HG02678 (cell line): ENCODE results near the gene SCMH1.

Experiments
- ATAC-seq: cut with Tn5 transposase; IDR thresholded peaks from one replicate; pipeline ENCODE4 v1.9.1; 2021; ENCODE audit warnings: mild to moderate bottlenecking, moderate library complexity; ENCODE audit not compliant: unreplicated experiment

Gene SCMH1

DNA sequence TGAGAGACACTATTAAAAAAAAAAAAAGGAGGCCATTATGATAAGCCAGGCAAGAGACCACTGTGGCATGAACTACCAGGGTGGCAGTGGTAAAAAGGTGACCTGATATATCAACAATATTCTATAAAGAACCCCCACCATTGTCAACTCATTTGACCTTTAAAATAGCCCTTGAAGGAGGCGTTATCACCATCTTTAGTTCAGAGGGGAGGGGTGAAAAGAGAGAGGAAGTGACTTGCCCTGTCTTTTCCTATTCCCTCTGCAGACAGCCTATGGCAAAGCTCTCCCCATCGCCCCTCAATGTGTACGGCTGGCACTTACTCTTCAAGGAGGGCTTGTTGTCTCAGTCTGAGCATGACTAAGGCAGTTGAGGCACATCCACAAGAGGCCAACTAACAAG, 208.8 kb downstream of the SCMH1 start:
- no peak for ATAC-seq

DNA sequence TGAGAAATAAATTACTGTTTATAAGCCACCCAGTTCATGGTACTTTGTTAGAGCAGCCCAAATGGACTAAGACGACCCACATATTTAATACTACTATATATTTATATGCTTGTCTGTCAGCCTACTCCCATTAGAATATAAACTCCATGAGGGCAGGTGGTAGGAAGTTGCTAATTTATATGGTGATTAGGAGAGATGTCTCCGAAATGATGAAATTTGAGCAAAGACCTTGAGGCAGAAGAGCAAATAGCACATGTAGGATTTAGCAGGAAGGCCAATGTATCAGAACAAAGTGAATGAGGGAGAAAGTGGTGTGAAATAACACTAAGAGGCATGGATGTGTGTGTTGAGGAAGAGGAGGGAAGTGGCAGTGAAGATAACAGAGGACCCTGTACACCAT, 210.0 kb downstream of the SCMH1 start:
- ATAC-seq: no peak

- no peak for ATAC-seq
These were observed 211.1 kb downstream of the SCMH1 start for GRCh38 chr1:41030872-41031616.

DNA sequence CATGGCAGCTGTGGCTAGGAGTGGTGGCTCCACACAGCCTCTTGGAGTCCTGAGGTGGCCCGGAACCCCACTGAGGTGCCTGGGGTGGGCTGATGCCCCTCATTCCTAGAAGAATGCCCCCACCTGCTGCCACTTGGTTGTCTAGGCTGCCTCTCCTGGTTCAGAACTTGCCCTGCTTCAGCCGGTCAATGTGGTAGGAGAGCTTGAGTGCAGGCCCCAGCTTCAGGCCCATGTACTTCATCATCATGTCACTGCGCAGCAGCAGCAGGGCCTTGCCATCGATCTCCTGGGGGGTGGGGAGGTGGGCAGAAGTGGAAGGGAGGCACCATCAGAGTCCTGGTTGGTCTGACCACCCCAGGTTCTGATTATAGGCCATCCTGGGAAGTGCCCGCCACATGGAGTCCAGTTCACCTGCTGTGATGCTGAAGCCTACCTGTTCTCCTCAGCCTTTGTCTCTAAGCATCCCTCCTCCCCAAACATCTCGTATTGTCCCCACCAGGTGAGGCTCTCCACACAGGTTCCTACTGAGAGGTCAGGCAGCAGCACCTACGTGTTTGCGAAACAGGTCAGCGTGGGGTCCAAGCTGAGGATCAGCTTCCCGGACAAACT, 214.0 kb downstream of the SCMH1 start:
- ATAC-seq: no peak

DNA sequence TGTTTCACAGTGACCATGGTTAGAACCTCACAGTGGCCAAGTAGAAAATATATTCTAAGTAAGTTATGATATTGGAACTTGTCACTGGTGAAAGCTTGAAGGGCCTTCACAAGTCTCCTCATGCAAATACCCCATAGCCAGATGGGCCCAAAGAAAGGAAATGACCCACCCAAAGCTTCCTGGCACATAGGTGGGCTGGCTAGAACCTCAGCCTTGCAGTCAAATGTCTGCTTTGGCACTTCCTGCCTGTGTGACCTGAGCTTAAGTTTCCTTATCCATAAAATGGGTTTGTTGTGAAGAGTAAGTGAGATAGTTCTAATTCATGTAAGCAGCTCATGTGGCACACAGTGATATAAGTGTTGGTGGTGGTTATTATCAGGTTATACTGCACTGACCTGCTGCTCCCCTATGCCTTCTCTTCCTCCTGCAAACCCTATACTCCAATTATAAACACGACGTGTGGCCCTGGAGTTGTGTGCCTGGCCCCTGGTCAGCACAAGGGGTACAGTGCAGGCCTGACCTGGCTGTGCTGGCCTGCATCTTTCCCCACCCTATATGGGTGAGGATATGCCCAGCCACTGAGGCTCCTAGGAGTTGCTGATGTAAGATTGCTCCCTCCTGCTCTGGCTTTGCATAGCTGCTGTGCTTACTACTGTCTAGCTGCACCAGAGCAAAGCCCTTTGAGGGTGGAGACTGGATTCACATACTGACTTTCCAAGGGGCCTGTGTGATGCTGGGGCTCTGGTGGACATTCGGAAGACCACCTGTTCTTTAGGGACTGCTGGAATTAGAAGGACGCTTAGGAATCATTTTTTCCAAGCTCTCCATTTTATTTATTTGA, 215.9 kb downstream of the SCMH1 start:
- ATAC-seq: no peak

GRCh38 chr1:41024953-41025352, 217.2 kb downstream of the SCMH1 start:
- no peak for ATAC-seq

DNA sequence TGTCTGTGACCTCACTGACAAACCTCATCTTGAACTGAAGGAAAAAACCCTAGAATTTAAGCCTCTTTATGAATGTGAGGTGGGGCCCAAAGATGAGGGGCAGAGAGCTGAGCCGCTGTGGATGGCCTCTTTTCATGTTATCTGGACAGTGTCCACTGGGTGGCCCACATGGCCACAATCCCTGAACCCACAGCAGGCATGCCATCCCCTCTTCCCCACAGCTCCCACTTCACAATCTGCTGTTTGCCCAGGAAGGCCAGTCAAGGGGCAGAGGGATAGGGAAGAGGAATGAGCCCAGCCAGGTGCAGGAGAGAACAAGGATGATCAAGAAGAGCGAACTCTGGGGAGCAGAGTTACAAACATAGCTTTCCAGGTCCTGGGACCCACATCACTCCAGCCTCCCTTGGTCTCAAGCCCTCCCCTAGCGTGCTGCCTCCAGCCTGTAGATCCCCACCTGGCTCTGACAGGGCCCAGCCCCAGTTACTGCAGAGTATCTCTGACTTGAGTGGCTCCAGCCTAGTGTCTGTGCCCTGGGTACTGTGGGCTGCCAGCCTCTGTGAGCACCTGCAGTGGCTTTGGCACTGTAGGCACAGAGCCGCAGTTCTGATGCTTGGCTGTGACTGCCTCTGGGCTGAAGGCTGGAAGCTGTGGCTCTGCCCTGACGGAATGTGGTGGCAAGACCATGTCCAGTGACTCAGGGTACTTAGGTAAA, 218.7 kb downstream of the SCMH1 start:
- ATAC-seq: no peak

GRCh38 chr1:41022424-41022823, 219.7 kb downstream of the SCMH1 start:
- ATAC-seq: no peak

- ATAC-seq: no peak
These were observed 220.4 kb downstream of the SCMH1 start, which contains the start of gene SLFNL1 for GRCh38 chr1:41021526-41022308. Gene SLFNL1, minus strand, starts transcription at chr1:41021725. Its CDS starts 1,065 bp downstream, at chr1:41020660.

GRCh38 chr1:41020654-41021053, 221.5 kb downstream of the SCMH1 start:
- no peak for ATAC-seq

DNA sequence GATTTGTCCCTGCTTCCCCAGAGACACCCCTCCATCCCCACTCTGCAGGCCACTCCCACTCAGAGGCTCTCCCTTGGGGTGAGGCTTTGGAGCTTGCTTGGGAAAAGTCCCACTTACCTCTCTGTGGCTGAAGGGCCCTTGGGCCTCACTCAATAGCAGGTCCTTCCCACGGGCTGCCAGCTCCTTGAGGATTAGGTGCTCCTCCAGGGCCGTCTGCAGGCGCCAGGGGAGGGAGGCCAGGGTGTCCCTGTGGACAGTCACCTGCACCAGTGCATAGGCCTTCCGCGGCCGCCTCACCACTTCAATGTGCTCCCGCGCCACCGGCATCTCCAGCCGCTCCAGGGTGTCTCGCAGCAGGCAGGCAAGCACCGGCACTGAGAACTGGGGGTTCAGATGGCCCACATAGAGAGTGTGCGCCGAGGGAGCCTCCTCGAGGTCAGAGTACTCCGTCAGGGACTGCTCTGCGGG, 222.0 kb downstream of the SCMH1 start:
- ATAC-seq: no peak

DNA sequence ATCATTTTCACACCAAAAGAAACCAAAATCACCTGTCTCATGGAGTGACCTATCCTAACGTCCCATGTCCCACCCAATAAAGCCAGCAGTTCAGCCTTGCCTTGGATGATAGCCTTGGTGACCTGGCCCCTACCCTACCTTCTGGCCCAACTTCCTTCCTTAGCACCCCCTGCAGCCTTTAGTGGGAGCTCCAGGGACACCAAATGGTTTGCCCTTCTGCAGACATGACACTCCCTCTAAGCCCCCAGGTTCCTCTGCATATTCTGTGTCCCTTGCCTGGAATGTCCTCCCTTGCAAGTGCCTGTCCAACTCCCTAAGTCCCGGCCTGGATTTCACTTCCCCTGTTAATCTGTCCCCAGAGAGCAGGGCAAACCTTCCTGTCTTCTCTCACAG, 222.8 kb downstream of the SCMH1 start:
- no peak for ATAC-seq

- no peak for ATAC-seq
These were observed 224.1 kb downstream of the SCMH1 start for GRCh38 chr1:41018018-41018410.

GRCh38 chr1:41017141-41018017, 224.7 kb downstream of the SCMH1 start:
- ATAC-seq: no peak

DNA sequence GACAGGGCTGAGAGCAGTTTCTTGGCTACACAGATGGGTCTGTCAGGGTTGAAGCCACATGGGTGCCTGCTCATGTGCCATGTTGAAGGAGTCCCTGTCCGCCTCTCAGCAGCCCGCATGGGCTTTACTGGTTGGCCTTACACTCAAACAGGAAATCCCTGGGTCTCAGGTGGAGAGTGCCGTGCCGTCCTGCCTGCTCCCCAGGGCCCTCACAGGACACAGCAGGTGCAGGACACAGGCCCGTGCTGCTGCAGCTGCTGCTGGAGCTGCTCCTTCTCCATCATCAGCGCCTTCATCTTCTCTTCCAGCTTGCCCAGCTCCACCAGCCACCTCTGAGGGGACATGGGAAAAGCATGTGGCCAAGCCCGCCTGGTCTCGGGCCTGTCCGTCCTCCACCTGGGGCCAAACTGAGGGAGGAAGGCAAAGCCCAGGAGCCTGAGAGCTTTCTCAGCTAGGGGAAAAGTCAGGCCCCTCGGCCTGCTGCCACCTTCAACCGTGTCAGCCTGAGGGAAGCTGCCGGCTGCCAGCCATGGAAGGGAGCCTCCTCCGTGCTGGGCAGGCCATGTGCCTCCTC, 226.1 kb downstream of the SCMH1 start:
- ATAC-seq: no peak

DNA sequence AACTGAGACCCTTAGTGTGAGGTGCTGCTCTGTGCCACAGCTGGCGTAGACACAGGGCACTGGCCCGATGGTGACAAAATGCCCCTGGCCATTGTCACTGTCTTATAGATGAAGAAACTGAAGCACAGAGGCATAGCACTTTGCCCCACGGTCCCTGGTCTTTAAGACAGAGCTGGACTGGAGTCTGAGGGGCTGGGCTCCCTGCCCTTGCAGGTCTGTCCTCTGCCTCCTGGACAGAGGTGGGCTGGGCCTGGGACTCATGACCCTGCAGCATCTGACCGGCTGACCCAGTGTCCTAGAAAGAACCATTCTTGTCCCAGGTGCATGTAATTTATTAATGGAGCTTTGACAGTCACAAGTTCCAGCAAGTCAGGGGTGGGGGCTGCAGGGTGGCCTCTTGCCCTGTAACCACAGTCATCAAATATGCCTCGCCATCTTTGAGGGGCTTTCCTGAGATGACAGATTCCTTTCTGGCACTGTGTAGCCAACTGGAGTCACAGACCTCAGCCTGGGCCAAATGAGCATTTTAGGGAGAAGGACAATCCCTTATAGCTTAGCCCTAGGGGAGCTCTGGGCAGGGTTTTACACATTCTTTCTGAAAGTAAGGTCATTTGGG, 226.7 kb downstream of the SCMH1 start:
- ATAC-seq: no peak

GRCh38 chr1:41014871-41015270, 227.2 kb downstream of the SCMH1 start:
- ATAC-seq: no peak

DNA sequence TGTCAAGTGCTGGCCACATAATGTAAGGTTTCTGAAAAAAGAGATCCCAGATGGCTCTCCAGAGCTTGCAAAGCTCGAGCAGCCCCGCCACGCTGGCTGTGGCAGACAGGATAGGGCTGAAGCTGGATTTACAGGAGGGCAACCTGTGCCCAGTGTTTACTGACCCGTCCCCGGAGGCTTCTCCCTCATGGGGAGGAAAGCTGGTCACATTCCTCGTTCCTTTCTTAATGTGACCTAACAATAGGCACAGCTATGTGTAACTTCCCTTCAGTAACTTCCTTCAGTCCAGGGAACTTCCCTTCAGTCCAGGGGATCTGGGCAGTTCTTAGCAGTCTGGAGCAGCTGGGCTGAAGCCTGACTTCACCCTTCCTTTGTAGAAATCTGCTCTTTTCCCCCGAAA, 228.3 kb downstream of the SCMH1 start:
- ATAC-seq: no peak
